IMR-90 (cell line): Measurements from ENCODE around the gene GSTM1. TPM values are rescaled to one million over a fixed set of nuclear protein-coding genes. Genes with fewer than 3 reads are reported as not detected.

Experiments used
- ATAC-seq: fragments of 200-7000 bp; cut with Tn5 transposase; 2 replicates; pipeline ENCODE4 v1.9.1; 2020; ENCODE audit warnings: low read depth, mild to moderate bottlenecking, moderate library complexity
- BruUV-seq: library from RNA; stranded (reverse); fragments of 400-500 nt; replicated peaks from 2 replicates; lab custom pipeline; 2021; lab: Mats Ljungman, UMichigan
- CTCF ChIA-PET: fragments of 300-600 bp; formaldehyde crosslinking; extraction: SDS; loops from one replicate; lab custom pipeline; 2021; ENCODE audit warnings: antibody characterized with exemption; lab: Yijun Ruan, JAX
- POLR2A ChIA-PET: fragments of 300-600 bp; sonication (Branson Sonifier 250); formaldehyde crosslinking; loops from one replicate; lab custom pipeline; 2022; ENCODE audit warnings: antibody characterized with exemption; ENCODE audit not compliant: unreplicated experiment; lab: Charles Lee
- DNase-seq: peaks from one replicate; pipeline ENCODE4 v3.0.0; 2013
- H2AFZ ChIP-seq: replicated peaks from 2 replicates; pipeline ENCODE3; 2013; ENCODE audit warnings: low read length, mild to moderate bottlenecking; ENCODE audit not compliant: poor library complexity
- H2AK5ac ChIP-seq: 2 replicates; pipeline ENCODE4 v1.6.1; 2013; ENCODE audit warnings: low read depth, low read length, inconsistent platforms
- H2AK9ac ChIP-seq: replicated peaks from 2 replicates; pipeline ENCODE3; 2013; ENCODE audit warnings: mild to moderate bottlenecking, low read depth, low read length, moderate library complexity; ENCODE audit not compliant: poor library complexity
- H2BK120ac ChIP-seq: 2 replicates; pipeline ENCODE4 v1.6.1; 2013; ENCODE audit warnings: low read depth, low read length, inconsistent platforms
- H2BK15ac ChIP-seq: 3 replicates; pipeline ENCODE4 v1.6.1; 2013; ENCODE audit warnings: low read depth, low read length, inconsistent platforms
- H2BK20ac ChIP-seq: 2 replicates; pipeline ENCODE4 v1.6.1; 2013; ENCODE audit warnings: low read depth, mild to moderate bottlenecking, inconsistent platforms, low read length, moderate library complexity
- H2BK5ac ChIP-seq: 2 replicates; pipeline ENCODE4 v1.6.1; 2013; ENCODE audit warnings: mild to moderate bottlenecking, low read depth, low read length, inconsistent platforms; ENCODE audit not compliant: poor library complexity, severe bottlenecking
- H3K14ac ChIP-seq: replicated peaks from 2 replicates; pipeline ENCODE4 v1.6.1; 2013; ENCODE audit warnings: low read depth, low read length, inconsistent platforms
- H3K18ac ChIP-seq: 2 replicates; pipeline ENCODE4 v1.6.1; 2013; ENCODE audit warnings: low read depth, low read length, control low read depth
- H3K23ac ChIP-seq: 2 replicates; pipeline ENCODE4 v1.6.1; 2013; ENCODE audit warnings: low read depth, low read length, inconsistent platforms
- H3K27ac ChIP-seq: 2 replicates; pipeline ENCODE4 v1.5.1; 2013; ENCODE audit warnings: mild to moderate bottlenecking, control low read depth, low read length; ENCODE audit not compliant: insufficient read depth
- H3K27me3 ChIP-seq: 2 replicates; pipeline ENCODE4 v1.6.1; 2013; ENCODE audit warnings: low read length; ENCODE audit not compliant: control insufficient read depth, insufficient read depth
- H3K36me3 ChIP-seq: 2 replicates; pipeline ENCODE4 v1.6.1; 2013; ENCODE audit warnings: low read length, mixed read lengths; ENCODE audit not compliant: control insufficient read depth, insufficient read depth
- H3K4ac ChIP-seq: 2 replicates; pipeline ENCODE4 v1.6.1; 2013; ENCODE audit warnings: low read depth, low read length, inconsistent platforms
- H3K4me1 ChIP-seq: 2 replicates; pipeline ENCODE4 v1.6.1; 2013; ENCODE audit warnings: low read length, mixed read lengths; ENCODE audit not compliant: control insufficient read depth, insufficient read depth
- H3K4me2 ChIP-seq: 2 replicates; pipeline ENCODE4 v1.6.1; 2013; ENCODE audit warnings: low read depth, mild to moderate bottlenecking, control low read depth, low read length, moderate library complexity
- H3K4me3 ChIP-seq: 2 replicates; pipeline ENCODE4 v1.5.1; 2013; ENCODE audit warnings: low read depth, mild to moderate bottlenecking, control low read depth, low read length, moderate library complexity; ENCODE audit not compliant: insufficient read depth
- H3K56ac ChIP-seq: 2 replicates; pipeline ENCODE4 v1.6.1; 2013; ENCODE audit warnings: low read length, inconsistent platforms; ENCODE audit not compliant: insufficient read depth; ENCODE audit errors: extremely low read depth
- H3K79me1 ChIP-seq, 2 experiments: 2 replicates each; pipeline ENCODE4 v1.6.1; 2013; ENCODE audit warnings: low read length in 2 of 2, inconsistent platforms in 1 of 2, low read depth in 1 of 2
- H3K9ac ChIP-seq: 2 replicates; pipeline ENCODE4 v1.6.1; 2013; ENCODE audit warnings: low read depth, low read length, control low read depth
- H3K9me1 ChIP-seq: 2 replicates; pipeline ENCODE4 v1.6.1; 2013; ENCODE audit warnings: low read length, inconsistent platforms; ENCODE audit not compliant: insufficient read depth
- H3K9me3 ChIP-seq: 2 replicates; pipeline ENCODE4 v1.6.1; 2013; ENCODE audit warnings: low read length; ENCODE audit not compliant: control insufficient read depth, insufficient read depth
- H4K20me1 ChIP-seq: 2 replicates; pipeline ENCODE4 v1.6.1; 2013; ENCODE audit warnings: low read length, inconsistent platforms; ENCODE audit not compliant: insufficient read depth
- H4K5ac ChIP-seq: 2 replicates; pipeline ENCODE4 v1.6.1; 2013; ENCODE audit warnings: mild to moderate bottlenecking, low read depth, low read length, control low read depth
- H4K8ac ChIP-seq, 2 experiments: 2 replicates each; pipeline ENCODE4 v1.6.1; 2013; ENCODE audit warnings: low read depth in 2 of 2, low read length in 2 of 2, control low read depth in 1 of 2, inconsistent platforms in 1 of 2
- H4K91ac ChIP-seq: 2 replicates; pipeline ENCODE4 v1.6.1; 2013; ENCODE audit warnings: low read depth, low read length, inconsistent platforms; ENCODE audit not compliant: insufficient read depth
- BHLHE40 ChIP-seq: fragments of 150-350 bp; IDR thresholded peaks from 2 replicates; pipeline ENCODE4 v1.6.1; 2016; ENCODE audit warnings: mild to moderate bottlenecking, low read depth, low read length
- CEBPB ChIP-seq: IDR thresholded peaks from 2 replicates; pipeline ENCODE4 v1.6.1; 2012; ENCODE audit warnings: low read depth, low read length, improper control_type of control experiment
- CHD1 ChIP-seq: IDR thresholded peaks from 2 replicates; pipeline ENCODE4 v1.6.1; 2012; ENCODE audit warnings: low read depth, low read length, improper control_type of control experiment
- FOS ChIP-seq: fragments of 150-350 bp; IDR thresholded peaks from 2 replicates; pipeline ENCODE4 v1.6.1; 2016; ENCODE audit warnings: low read depth, low read length
- MAFK ChIP-seq: IDR thresholded peaks from 2 replicates; pipeline ENCODE4 v1.6.1; 2012; ENCODE audit warnings: low read depth, low read length, improper control_type of control experiment
- MAZ ChIP-seq: IDR thresholded peaks from 2 replicates; pipeline ENCODE4 v1.6.1; 2012; ENCODE audit warnings: low read depth, mild to moderate bottlenecking, low read length, improper control_type of control experiment, moderate library complexity, borderline replicate concordance
- MXI1 ChIP-seq: IDR thresholded peaks from 2 replicates; pipeline ENCODE4 v1.6.1; 2012; ENCODE audit warnings: low read depth, mild to moderate bottlenecking, low read length, moderate library complexity, borderline replicate concordance
- NFE2L2 ChIP-seq: fragments of 150-350 bp; IDR thresholded peaks from 2 replicates; pipeline ENCODE4 v1.6.1; 2016; ENCODE audit warnings: low read depth, mild to moderate bottlenecking, low read length
- POLR2A ChIP-seq: IDR thresholded peaks from 2 replicates; pipeline ENCODE4 v1.6.1; 2012; ENCODE audit warnings: mild to moderate bottlenecking, low read depth, low read length
- RAD21 ChIP-seq: IDR thresholded peaks from 2 replicates; pipeline ENCODE4 v1.6.1; 2012; ENCODE audit warnings: low read length, improper control_type of control experiment
- RCOR1 ChIP-seq: IDR thresholded peaks from 2 replicates; pipeline ENCODE4 v1.6.1; 2012; ENCODE audit warnings: mild to moderate bottlenecking, low read length, improper control_type of control experiment; ENCODE audit not compliant: insufficient replicate concordance
- RFX5 ChIP-seq: IDR thresholded peaks from 2 replicates; pipeline ENCODE4 v1.8.0; 2012; ENCODE audit warnings: low read depth, mild to moderate bottlenecking, low read length, moderate library complexity
- SMC3 ChIP-seq: fragments of 150-350 bp; IDR thresholded peaks from 2 replicates; pipeline ENCODE4 v1.6.1; 2016; ENCODE audit warnings: low read depth, mild to moderate bottlenecking, antibody characterized with exemption, low read length, moderate library complexity
- WGBS, 2 experiments: methylation state at CpG; one replicate each; pipeline versions ENCODE4 v1.1.5 to v1.1.7; 2013; ENCODE audit warnings: missing lambda C conversion rate in 2 of 2; ENCODE audit not compliant: insufficient read length in 1 of 2; ENCODE audit errors: extremely low coverage in 2 of 2; 5-methylcytosine and 5-hydroxymethylcytosine counted together
- dilution Hi-C: fragments of 300-500 bp; cut with HindIII; formaldehyde crosslinking; loops from one replicate; pipeline ENCODE4 v1.14.3; 2018; ENCODE audit warnings: low sequenced_read_pairs; ENCODE audit not compliant: unreplicated experiment
- in situ Hi-C: fragments of 300-500 bp; cut with MboI; formaldehyde crosslinking; loops from 3 replicates; pipeline ENCODE4 v1.14.3; 2019; ENCODE audit warnings: low sequenced_read_pairs, inconsistent platforms, mixed read lengths
- intact Hi-C: fragments of 100-400 bp; cut with micrococcal nuclease; formaldehyde crosslinking; loops from 2 replicates; pipeline ENCODE4 v1.10.0; 2022
- polyA plus RNA-seq, 3 experiments: library from polyadenylated mRNA; depleted of rRNA; stranded (reverse); fragments of >200 nt; gene quantifications; 2 replicates each; pipeline ENCODE4 v1.2.3, GENCODE V29; 2012; ENCODE audit warnings: low replicate concordance in 1 of 3
- total RNA-seq: library from RNA; depleted of rRNA; stranded (reverse); fragments of >200 nt; gene quantifications from 2 replicates; pipeline ENCODE4 v1.2.3, GENCODE V29; 2012
- TF ChIP-seq, protein P1 (sequence below): fragments of 150-350 bp; IDR thresholded peaks from 2 replicates; pipeline ENCODE4 v1.6.1; 2017; ENCODE audit warnings: mild to moderate bottlenecking, antibody characterized with exemption, low read length, low read depth
- TF ChIP-seq, protein P2 (sequence below): conservative IDR thresholded peaks from 2 replicates; pipeline ENCODE4 v1.5.1; 2012; ENCODE audit warnings: mild to moderate bottlenecking, low read depth, low read length, improper control_type of control experiment
- TF ChIP-seq, protein P3 (sequence below): fragments of 150-350 bp; IDR thresholded peaks from 2 replicates; pipeline ENCODE4 v1.6.1; 2016; ENCODE audit warnings: low read depth, mild to moderate bottlenecking, low read length, moderate library complexity, borderline replicate concordance

The GSTM1 gene
- total and polyA plus RNA-seq, 2 of the 4 experiments (the other 2 are of a cell fraction): not detected

DNA sequence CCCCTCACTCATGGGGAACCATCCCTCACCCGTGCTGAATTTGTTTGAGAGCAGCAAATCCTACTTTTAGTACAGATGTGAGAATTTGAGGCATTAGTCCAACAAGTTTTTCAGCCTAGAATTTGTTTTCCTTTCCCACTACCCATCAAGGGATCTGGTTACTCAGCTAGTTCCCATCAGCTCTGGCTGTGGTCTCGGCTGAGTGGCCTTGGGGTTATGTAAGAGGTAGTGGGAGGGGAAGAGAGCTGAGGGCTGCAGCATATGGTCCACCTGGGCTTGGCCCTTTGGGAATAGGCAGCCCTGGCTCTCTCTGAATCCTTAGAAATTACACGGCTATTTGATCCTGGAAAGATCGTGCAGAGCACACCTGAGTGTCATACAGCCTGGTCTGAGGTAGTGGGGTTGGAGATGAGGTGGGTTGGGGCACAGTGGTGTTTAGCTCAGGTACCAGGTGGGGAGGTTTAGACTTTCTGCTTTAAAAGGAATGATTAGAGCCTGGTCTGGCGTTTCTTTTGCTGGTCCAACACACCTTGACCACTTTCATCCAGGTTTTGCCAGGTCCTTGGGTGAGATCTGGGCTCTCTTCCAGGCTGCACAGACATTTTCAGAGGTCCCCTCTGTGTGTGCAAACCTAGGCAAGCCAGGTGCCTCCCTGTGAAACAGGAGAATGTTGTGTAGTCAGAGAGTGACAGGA is 27.5 kb upstream of the GSTM1 start:
- H4K91ac ChIP-seq: no peak overlapping the region
- no peak overlapping the region for H4K8ac ChIP-seq
- WGBS, 2 experiments: 100% methylated on average over 2 of the region's 5 CpGs; no CpG with 5 or more reads in 1 of the 2 experiments
- no peak overlapping the region for H2AK5ac ChIP-seq
- no peak overlapping the region for H3K23ac ChIP-seq
- dilution Hi-C loops (no loop called here), in situ Hi-C loops (no loop called here), intact Hi-C loops (no loop called here)
- no peak overlapping the region for H3K27ac ChIP-seq
- peak; percentile 43 for DNase-seq
- no peak overlapping the region for H3K18ac ChIP-seq
- H3K14ac ChIP-seq: no peak overlapping the region
- H3K27me3 ChIP-seq: no peaks in the 10 kb centered on the region
- H3K36me3 ChIP-seq: peaks cover 16% of the 10 kb centered on the region; the same call in 1 of the 2 replicates
- no peak overlapping the region for H3K4ac ChIP-seq
- H2BK120ac ChIP-seq: no peak overlapping the region
- H2BK5ac ChIP-seq: no peak overlapping the region
- H3K9me3 ChIP-seq: no peaks in the 10 kb centered on the region
- H2BK20ac ChIP-seq: no peak overlapping the region
- H4K5ac ChIP-seq: no peak overlapping the region
- no TSS peak for BruUV-seq
- peaks cover 0 to 10% of the 10 kb centered on the region in 2 experiments; a peak in 3 of 4 replicates for H3K79me1 ChIP-seq
- peaks cover 12% of the 10 kb centered on the region for H3K9me1 ChIP-seq
- no peak overlapping the region for H3K56ac ChIP-seq
- H3K4me3 ChIP-seq: no peak overlapping the region
- no peak overlapping the region for H2AFZ ChIP-seq
- TF ChIP-seq, protein P1, sequence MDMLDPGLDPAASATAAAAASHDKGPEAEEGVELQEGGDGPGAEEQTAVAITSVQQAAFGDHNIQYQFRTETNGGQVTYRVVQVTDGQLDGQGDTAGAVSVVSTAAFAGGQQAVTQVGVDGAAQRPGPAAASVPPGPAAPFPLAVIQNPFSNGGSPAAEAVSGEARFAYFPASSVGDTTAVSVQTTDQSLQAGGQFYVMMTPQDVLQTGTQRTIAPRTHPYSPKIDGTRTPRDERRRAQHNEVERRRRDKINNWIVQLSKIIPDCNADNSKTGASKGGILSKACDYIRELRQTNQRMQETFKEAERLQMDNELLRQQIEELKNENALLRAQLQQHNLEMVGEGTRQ: no peak
- TF ChIP-seq MAFK (no peak), SMC3 (no peak), RAD21 (no peak), BHLHE40 (no peak), CHD1 (no peak), FOS (no peak), RCOR1 (no peak), NFE2L2 (no peak), RFX5 (no peak), CEBPB (no peak), MAZ (no peak), POLR2A (no peak), MXI1 (no peak)
- TF ChIP-seq, protein P2, sequence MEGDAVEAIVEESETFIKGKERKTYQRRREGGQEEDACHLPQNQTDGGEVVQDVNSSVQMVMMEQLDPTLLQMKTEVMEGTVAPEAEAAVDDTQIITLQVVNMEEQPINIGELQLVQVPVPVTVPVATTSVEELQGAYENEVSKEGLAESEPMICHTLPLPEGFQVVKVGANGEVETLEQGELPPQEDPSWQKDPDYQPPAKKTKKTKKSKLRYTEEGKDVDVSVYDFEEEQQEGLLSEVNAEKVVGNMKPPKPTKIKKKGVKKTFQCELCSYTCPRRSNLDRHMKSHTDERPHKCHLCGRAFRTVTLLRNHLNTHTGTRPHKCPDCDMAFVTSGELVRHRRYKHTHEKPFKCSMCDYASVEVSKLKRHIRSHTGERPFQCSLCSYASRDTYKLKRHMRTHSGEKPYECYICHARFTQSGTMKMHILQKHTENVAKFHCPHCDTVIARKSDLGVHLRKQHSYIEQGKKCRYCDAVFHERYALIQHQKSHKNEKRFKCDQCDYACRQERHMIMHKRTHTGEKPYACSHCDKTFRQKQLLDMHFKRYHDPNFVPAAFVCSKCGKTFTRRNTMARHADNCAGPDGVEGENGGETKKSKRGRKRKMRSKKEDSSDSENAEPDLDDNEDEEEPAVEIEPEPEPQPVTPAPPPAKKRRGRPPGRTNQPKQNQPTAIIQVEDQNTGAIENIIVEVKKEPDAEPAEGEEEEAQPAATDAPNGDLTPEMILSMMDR: no peak
- TF ChIP-seq, protein P3, sequence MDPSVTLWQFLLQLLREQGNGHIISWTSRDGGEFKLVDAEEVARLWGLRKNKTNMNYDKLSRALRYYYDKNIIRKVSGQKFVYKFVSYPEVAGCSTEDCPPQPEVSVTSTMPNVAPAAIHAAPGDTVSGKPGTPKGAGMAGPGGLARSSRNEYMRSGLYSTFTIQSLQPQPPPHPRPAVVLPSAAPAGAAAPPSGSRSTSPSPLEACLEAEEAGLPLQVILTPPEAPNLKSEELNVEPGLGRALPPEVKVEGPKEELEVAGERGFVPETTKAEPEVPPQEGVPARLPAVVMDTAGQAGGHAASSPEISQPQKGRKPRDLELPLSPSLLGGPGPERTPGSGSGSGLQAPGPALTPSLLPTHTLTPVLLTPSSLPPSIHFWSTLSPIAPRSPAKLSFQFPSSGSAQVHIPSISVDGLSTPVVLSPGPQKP: no peak
- H3K9ac ChIP-seq: no peak overlapping the region
- peaks cover 3% of the 10 kb centered on the region for H3K4me1 ChIP-seq
- no peak overlapping the region for H2BK15ac ChIP-seq
- H2AK9ac ChIP-seq: peak overlapping the region; percentile 42
- H3K4me2 ChIP-seq: no peak overlapping the region
- H4K20me1 ChIP-seq: no peaks in the 10 kb centered on the region
- no peak for ATAC-seq
- ChIA-PET POLR2A (no interaction called here), CTCF (no interaction called here)
